Esophagus squamous epithelium (tissue), 4 donors: ENCODE measurements around the gene PRKAA2.

Experiments
- CTCF ChIP-seq, 6 experiments: fragments of 450-650 bp in 4 of 6; fragments of 200-600 bp in 2 of 6; sonication (generic) in 2 of 6; IDR thresholded peaks; one replicate each; pipeline ENCODE4 v1.5.1; 2016 to 2019; ENCODE audit warnings: antibody characterized with exemption in 6 of 6, mild to moderate bottlenecking in 4 of 6, moderate library complexity in 4 of 6
- POLR2A ChIP-seq, 4 donors: fragments of 450-650 bp; IDR thresholded peaks; one replicate each; pipeline ENCODE4 v1.6.1; 2017; ENCODE audit warnings: antibody characterized with exemption in 4 of 4, mild to moderate bottlenecking in 4 of 4, moderate library complexity in 3 of 4

GRCh38 chr1:56758794-56759193, 113.7 kb downstream of the PRKAA2 start:
- TF ChIP-seq CTCF (IDR thresholded peaks at IDR 0.05) (no peak), POLR2A (IDR thresholded peaks at IDR 0.05) (no peak)
